ENCODE results near the gene DNAJB4.

Gene DNAJB4

GRCh38 chr1:78004719-78005447 is at the start of gene DNAJB4:
DNAJB4 (plus strand) TSS chr1:78004939; CDS start chr1:78005111, 172 bp downstream.
- peak within 1 kb of the TSS; percentile 54 for H3K4me3 ChIP-seq (ENCODE audit: low read length)
- TF ChIP-seq CTCF (conservative IDR thresholded peaks at IDR 0.05; ENCODE audit: low read depth, low read length) = no peak
- peak; percentile 94 for DNase-seq (ENCODE audit: low read depth)

GRCh38 chr1:77955709-77956108 is 49.0 kb upstream of the DNAJB4 start:
- no peak for TF ChIP-seq CTCF (conservative IDR thresholded peaks at IDR 0.05; ENCODE audit: low read depth, low read length)

GRCh38 chr1:77956464-77956863 is 48.3 kb upstream of the DNAJB4 start:
- TF ChIP-seq CTCF (conservative IDR thresholded peaks at IDR 0.05; ENCODE audit: low read depth, low read length) = no peak
- no peak for DNase-seq (ENCODE audit: low read depth)
- H3K4me3 ChIP-seq (ENCODE audit: low read length) = no peak overlapping the region

More at GRCh38 chr1:77955709-77956108, 49.0 kb upstream of the DNAJB4 start:
- no peak for DNase-seq (ENCODE audit: low read depth)
- no peak overlapping the region for H3K4me3 ChIP-seq (ENCODE audit: low read length)

- no peak for DNase-seq (ENCODE audit: low read depth)
- no peak overlapping the region for H3K4me3 ChIP-seq (ENCODE audit: low read length)
- TF ChIP-seq CTCF (conservative IDR thresholded peaks at IDR 0.05; ENCODE audit: low read depth, low read length) = no peak
These were observed 46.3 kb upstream of the DNAJB4 start for GRCh38 chr1:77958391-77958790.

GRCh38 chr1:77958850-77959249 is 45.9 kb upstream of the DNAJB4 start:
- TF ChIP-seq CTCF (conservative IDR thresholded peaks at IDR 0.05; ENCODE audit: low read depth, low read length) = no peak
- DNase-seq (ENCODE audit: low read depth) = no peak
- H3K4me3 ChIP-seq (ENCODE audit: low read length) = no peak overlapping the region

GRCh38 chr1:77961392-77961791 is 43.3 kb upstream of the DNAJB4 start:
- no peak for TF ChIP-seq CTCF (conservative IDR thresholded peaks at IDR 0.05; ENCODE audit: low read depth, low read length)
- DNase-seq (ENCODE audit: low read depth) = no peak
- no peak overlapping the region for H3K4me3 ChIP-seq (ENCODE audit: low read length)

GRCh38 chr1:77966291-77966690 is 38.4 kb upstream of the DNAJB4 start:
- no peak overlapping the region for H3K4me3 ChIP-seq (ENCODE audit: low read length)
- DNase-seq (ENCODE audit: low read depth) = no peak
- TF ChIP-seq CTCF (conservative IDR thresholded peaks at IDR 0.05; ENCODE audit: low read depth, low read length) = no peak

Data from retinal pigment epithelial cell (primary cell).